Measurements from ENCODE around the gene KCNJ10.

DNA sequence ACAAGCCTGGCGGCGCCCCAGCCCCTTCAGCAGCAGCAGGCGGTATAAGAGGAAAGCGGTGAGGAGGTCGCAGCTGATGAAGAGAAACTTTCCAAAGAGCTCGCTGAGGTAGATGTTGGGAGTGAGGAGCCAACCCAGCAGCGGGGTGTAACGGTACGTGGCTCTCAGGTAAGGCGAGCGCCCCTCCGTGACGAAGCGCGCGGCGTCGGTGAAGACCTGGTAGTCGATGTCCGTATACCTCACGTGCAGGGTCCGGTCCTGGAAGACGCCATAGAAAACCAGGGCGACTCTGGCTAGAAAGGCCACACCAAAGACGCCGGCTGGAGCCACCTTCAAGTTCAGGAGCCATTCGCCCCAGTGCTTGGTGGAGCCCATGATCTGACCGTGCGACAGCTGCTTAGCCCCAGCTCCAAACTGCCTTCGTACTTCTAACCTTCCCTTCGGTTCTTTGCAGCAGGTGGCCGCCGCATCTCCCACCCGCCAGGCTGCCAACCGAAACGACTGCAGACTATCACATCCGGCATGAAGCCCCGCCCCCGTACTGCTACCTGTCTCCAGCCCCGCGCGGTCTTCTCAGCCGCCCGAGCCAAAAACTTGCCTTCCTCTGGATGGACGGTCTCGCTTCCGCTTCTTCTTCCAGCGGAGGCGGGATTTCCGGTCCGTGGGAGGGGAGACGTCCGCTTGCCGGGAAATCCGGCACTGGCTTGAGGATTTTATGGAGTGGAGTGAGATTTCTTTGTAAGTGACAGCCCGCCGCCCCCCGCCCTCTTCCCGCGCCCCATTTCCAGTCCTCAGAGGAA lies 38.4 kb downstream of the KCNJ10 start, which contains the start of gene PIGM:
- TF ChIP-seq, protein P1, sequence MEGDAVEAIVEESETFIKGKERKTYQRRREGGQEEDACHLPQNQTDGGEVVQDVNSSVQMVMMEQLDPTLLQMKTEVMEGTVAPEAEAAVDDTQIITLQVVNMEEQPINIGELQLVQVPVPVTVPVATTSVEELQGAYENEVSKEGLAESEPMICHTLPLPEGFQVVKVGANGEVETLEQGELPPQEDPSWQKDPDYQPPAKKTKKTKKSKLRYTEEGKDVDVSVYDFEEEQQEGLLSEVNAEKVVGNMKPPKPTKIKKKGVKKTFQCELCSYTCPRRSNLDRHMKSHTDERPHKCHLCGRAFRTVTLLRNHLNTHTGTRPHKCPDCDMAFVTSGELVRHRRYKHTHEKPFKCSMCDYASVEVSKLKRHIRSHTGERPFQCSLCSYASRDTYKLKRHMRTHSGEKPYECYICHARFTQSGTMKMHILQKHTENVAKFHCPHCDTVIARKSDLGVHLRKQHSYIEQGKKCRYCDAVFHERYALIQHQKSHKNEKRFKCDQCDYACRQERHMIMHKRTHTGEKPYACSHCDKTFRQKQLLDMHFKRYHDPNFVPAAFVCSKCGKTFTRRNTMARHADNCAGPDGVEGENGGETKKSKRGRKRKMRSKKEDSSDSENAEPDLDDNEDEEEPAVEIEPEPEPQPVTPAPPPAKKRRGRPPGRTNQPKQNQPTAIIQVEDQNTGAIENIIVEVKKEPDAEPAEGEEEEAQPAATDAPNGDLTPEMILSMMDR (IDR thresholded peaks at IDR 0.05; ENCODE audit: low read length) = no peak
- no peak for TF ChIP-seq EZH2 (IDR thresholded peaks at IDR 0.05; ENCODE audit: borderline replicate concordance, low read length)
